SK-N-SH treated with all-trans-retinoic acid at 6 μM for 48 hours (cell line): ENCODE data around the gene RHBDF2.
A peak's percentile ranks its signal among the peaks of the same experiment; 100 is the strongest.

Source experiments
- ATAC-seq: fragments of 200-7000 bp; cut with Tn5 transposase; 3 replicates; pipeline ENCODE4 v1.9.1; 2020; ENCODE audit warnings: mild to moderate bottlenecking, moderate library complexity
- ARNTL ChIP-seq: fragments of 450-650 bp; formaldehyde crosslinking; IDR thresholded peaks from 2 replicates; pipeline ENCODE4 v1.5.0; 2020; ENCODE audit warnings: low read depth, mild to moderate bottlenecking, moderate library complexity, borderline replicate concordance
- BACH2 ChIP-seq: fragments of 250-450 bp; sonication (Bioruptor Pico); IDR thresholded peaks from 2 replicates; pipeline ENCODE4 v1.9.0; 2021; ENCODE audit warnings: mild to moderate bottlenecking, borderline replicate concordance
- CREB5 ChIP-seq: fragments of 250-450 bp; sonication (Bioruptor Pico); IDR thresholded peaks from 2 replicates; pipeline ENCODE4 v1.5.1; 2020; ENCODE audit warnings: low read depth, mild to moderate bottlenecking, moderate library complexity
- CSDC2 ChIP-seq: fragments of 250-450 bp; sonication (Bioruptor Pico); IDR thresholded peaks from 2 replicates; pipeline ENCODE4 v1.5.0; 2020; ENCODE audit warnings: mild to moderate bottlenecking, moderate library complexity
- CSRNP3 ChIP-seq: fragments of 250-450 bp; sonication (Bioruptor Pico); IDR thresholded peaks from 2 replicates; pipeline ENCODE4 v1.5.1; 2021; ENCODE audit warnings: mild to moderate bottlenecking, moderate library complexity
- ESRRG ChIP-seq: fragments of 250-450 bp; sonication (Bioruptor Pico); IDR thresholded peaks from 2 replicates; pipeline ENCODE4 v1.6.1; 2021; ENCODE audit warnings: mild to moderate bottlenecking
- GLIS3 ChIP-seq: fragments of 250-450 bp; sonication (Bioruptor Pico); IDR thresholded peaks from 2 replicates; pipeline ENCODE4 v1.5.0; 2020; ENCODE audit warnings: mild to moderate bottlenecking, moderate library complexity
- ISL1 ChIP-seq: fragments of 250-450 bp; sonication (Bioruptor Pico); IDR thresholded peaks from 2 replicates; pipeline ENCODE4 v2.1.2; 2022; ENCODE audit warnings: mild to moderate bottlenecking, moderate library complexity
- OSR1 ChIP-seq: fragments of 250-450 bp; sonication (Bioruptor Pico); IDR thresholded peaks from 2 replicates; pipeline ENCODE4 v1.8.0; 2022; ENCODE audit warnings: moderate library complexity, mild to moderate bottlenecking, inconsistent platforms
- PPARA ChIP-seq: fragments of 250-450 bp; sonication (Bioruptor Pico); IDR thresholded peaks from 2 replicates; pipeline ENCODE4 v1.5.0; 2020; ENCODE audit warnings: mild to moderate bottlenecking, borderline replicate concordance
- RARB ChIP-seq: fragments of 250-450 bp; sonication (Bioruptor Pico); IDR thresholded peaks from 2 replicates; pipeline ENCODE4 v1.8.0; 2021; ENCODE audit warnings: mild to moderate bottlenecking, moderate library complexity
- SNAI2 ChIP-seq: fragments of 250-450 bp; sonication (Bioruptor Pico); IDR thresholded peaks from 2 replicates; pipeline ENCODE4 v1.5.0; 2020; ENCODE audit warnings: mild to moderate bottlenecking, moderate library complexity
- TCF4 ChIP-seq: fragments of 250-450 bp; sonication (Bioruptor Pico); IDR thresholded peaks from 2 replicates; pipeline ENCODE4 v1.8.0; 2021; ENCODE audit warnings: mild to moderate bottlenecking, moderate library complexity, borderline replicate concordance
- TOX ChIP-seq: fragments of 250-450 bp; sonication (Bioruptor Pico); IDR thresholded peaks from 2 replicates; pipeline ENCODE4 v1.8.0; 2021; ENCODE audit warnings: mild to moderate bottlenecking, moderate library complexity, borderline replicate concordance
- TSHZ2 ChIP-seq: fragments of 250-450 bp; sonication (Bioruptor Pico); IDR thresholded peaks from 2 replicates; pipeline ENCODE4 v1.5.0; 2020; ENCODE audit warnings: mild to moderate bottlenecking, moderate library complexity
- ZC3H10 ChIP-seq: fragments of 250-450 bp; sonication (Bioruptor Pico); IDR thresholded peaks from 2 replicates; pipeline ENCODE4 v1.5.1; 2021; ENCODE audit warnings: mild to moderate bottlenecking, moderate library complexity
- ZFP3 ChIP-seq: fragments of 250-450 bp; sonication (Bioruptor Pico); IDR thresholded peaks from 2 replicates; pipeline ENCODE4 v1.5.0; 2020; ENCODE audit warnings: mild to moderate bottlenecking, moderate library complexity
- ZFP30 ChIP-seq: fragments of 450-650 bp; formaldehyde crosslinking; IDR thresholded peaks from 2 replicates; pipeline ENCODE4 v1.5.0; 2022; ENCODE audit warnings: mild to moderate bottlenecking, moderate library complexity
- ZNF565 ChIP-seq: fragments of 450-650 bp; formaldehyde crosslinking; conservative IDR thresholded peaks from 2 replicates; pipeline ENCODE4 v1.5.0; 2020; ENCODE audit warnings: low read depth, mild to moderate bottlenecking, moderate library complexity
- ZNF70 ChIP-seq: fragments of 450-650 bp; formaldehyde crosslinking; IDR thresholded peaks from 2 replicates; pipeline ENCODE4 v1.5.0; 2020; ENCODE audit warnings: mild to moderate bottlenecking, moderate library complexity
- ZNF8 ChIP-seq: fragments of 450-650 bp; formaldehyde crosslinking; IDR thresholded peaks from 2 replicates; pipeline ENCODE4 v1.5.0; 2020; ENCODE audit warnings: mild to moderate bottlenecking, moderate library complexity
- TF ChIP-seq, protein P1 (sequence below): fragments of 250-450 bp; sonication (Bioruptor Pico); IDR thresholded peaks from 2 replicates; pipeline ENCODE4 v1.8.0; 2021; ENCODE audit warnings: low read depth, mild to moderate bottlenecking, moderate library complexity, borderline replicate concordance

Gene RHBDF2

GRCh38 chr17:76501018-76501826 is at the start of gene RHBDF2:
Gene RHBDF2 (minus strand): TSS chr17:76501423. CDS start chr17:76481524, 19,899 bp downstream.
- TF ChIP-seq CSRNP3 (no peak), GLIS3 (CRISPR knock-in tag) (no peak), PPARA (CRISPR knock-in tag) (no peak; the same call in 1 of the 2 replicates), TSHZ2 (CRISPR knock-in tag) (no peak), OSR1 (CRISPR knock-in tag) (no peak), BACH2 (no peak), ZNF70 (CRISPR knock-in tag) (no peak), ZC3H10 (CRISPR knock-in tag) (no peak), SNAI2 (CRISPR knock-in tag) (no peak), TOX (no peak), ISL1 (CRISPR knock-in tag) (no peak), ARNTL (CRISPR knock-in tag) (no peak), ESRRG (CRISPR knock-in tag) (no peak), CREB5 (CRISPR knock-in tag) (no peak), ZFP30 (CRISPR knock-in tag) (no peak), RARB (CRISPR knock-in tag) (no peak), ZFP3 (CRISPR knock-in tag) (no peak), CSDC2 (no peak), ZNF565 (CRISPR knock-in tag) (no peak)
- TF ChIP-seq, all 23 proteins: peak for 0
- peak; percentile 77 for ATAC-seq

DNA sequence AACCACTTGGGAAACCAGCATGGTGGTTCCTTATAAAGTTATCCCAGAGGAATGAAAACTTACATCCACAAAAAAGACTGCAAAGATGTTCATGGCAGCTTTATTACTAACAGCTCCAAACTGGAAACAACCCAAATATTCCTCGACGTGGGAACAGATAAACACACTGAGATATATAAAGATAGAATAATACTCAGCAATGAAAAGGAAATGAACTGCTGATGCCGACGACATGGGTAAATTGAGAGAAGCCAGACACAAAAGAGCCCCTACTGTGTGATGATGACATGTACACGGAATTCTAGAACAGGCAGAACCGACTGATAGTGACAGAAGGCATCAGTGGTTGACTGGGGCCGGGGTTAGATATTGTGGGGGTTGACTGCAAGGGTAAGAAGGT is 48.3 kb upstream of the RHBDF2 start:
- ATAC-seq, result no peak
- no peak for TF ChIP-seq GLIS3 (CRISPR knock-in tag)
- TF ChIP-seq PPARA (CRISPR knock-in tag), result no peak
- TF ChIP-seq ZNF565 (CRISPR knock-in tag), result no peak
- TF ChIP-seq SNAI2 (CRISPR knock-in tag), result no peak
- TF ChIP-seq ZC3H10 (CRISPR knock-in tag), result no peak
- TF ChIP-seq BACH2, result no peak
- TF ChIP-seq ZNF8 (CRISPR knock-in tag), result no peak
- TF ChIP-seq ARNTL (CRISPR knock-in tag), result no peak
- TF ChIP-seq ZFP3 (CRISPR knock-in tag), result no peak
- no peak for TF ChIP-seq TSHZ2 (CRISPR knock-in tag)
- TF ChIP-seq, protein P1, sequence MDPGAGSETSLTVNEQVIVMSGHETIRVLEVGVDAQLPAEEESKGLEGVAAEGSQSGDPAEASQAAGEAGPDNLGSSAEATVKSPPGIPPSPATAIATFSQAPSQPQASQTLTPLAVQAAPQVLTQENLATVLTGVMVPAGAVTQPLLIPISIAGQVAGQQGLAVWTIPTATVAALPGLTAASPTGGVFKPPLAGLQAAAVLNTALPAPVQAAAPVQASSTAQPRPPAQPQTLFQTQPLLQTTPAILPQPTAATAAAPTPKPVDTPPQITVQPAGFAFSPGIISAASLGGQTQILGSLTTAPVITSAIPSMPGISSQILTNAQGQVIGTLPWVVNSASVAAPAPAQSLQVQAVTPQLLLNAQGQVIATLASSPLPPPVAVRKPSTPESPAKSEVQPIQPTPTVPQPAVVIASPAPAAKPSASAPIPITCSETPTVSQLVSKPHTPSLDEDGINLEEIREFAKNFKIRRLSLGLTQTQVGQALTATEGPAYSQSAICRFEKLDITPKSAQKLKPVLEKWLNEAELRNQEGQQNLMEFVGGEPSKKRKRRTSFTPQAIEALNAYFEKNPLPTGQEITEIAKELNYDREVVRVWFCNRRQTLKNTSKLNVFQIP (CRISPR knock-in tag), result no peak
- TF ChIP-seq ZNF70 (CRISPR knock-in tag), result no peak
- TF ChIP-seq CSDC2, result no peak
- no peak for TF ChIP-seq TCF4
- no peak for TF ChIP-seq CSRNP3
- no peak for TF ChIP-seq TOX
- no peak for TF ChIP-seq ISL1 (CRISPR knock-in tag)
